Right renal cortex interstitium (tissue), 3 donors: Measurements from ENCODE around the gene SLU7. TPM values are rescaled to one million over a fixed set of nuclear protein-coding genes. Genes with fewer than 3 reads are reported as not detected.

Source experiments
- DNase-seq, 3 donors: peaks; one replicate each; pipeline ENCODE4 v3.0.0-alpha.2; 2013; ENCODE audit warnings: low read depth in 3 of 3, low spot score in 2 of 3
- polyA plus RNA-seq, 3 donors: library from polyadenylated mRNA; unstranded; fragments of 120-200 nt; gene quantifications; one replicate each; pipeline ENCODE4 v1.2.1, GENCODE V29; 2013; ENCODE audit not compliant: insufficient read length in 3 of 3

SLU7 gene
- polyA plus RNA-seq, 3 donors = 82.8 to 89.6 (median 83.6) TPM

- no peak for DNase-seq
These were observed 48.2 kb downstream of the SLU7 start for GRCh38 chr5:160370713-160371034.

- DNase-seq = peak in 1 of 3 donors; percentile 67
These were observed 48.7 kb downstream of the SLU7 start, which contains the start of gene C1QTNF2 for GRCh38 chr5:160369990-160370712. Gene C1QTNF2 (minus strand): TSS chr5:160370626. CDS start chr5:160355011, 15,615 bp downstream.

- no peak for DNase-seq
These were observed 51.0 kb downstream of the SLU7 start for GRCh38 chr5:160367885-160368284.

GRCh38 chr5:160367261-160367660 lies 51.6 kb downstream of the SLU7 start:
- no peak for DNase-seq

- DNase-seq = no peak
These were observed 52.7 kb downstream of the SLU7 start for GRCh38 chr5:160366230-160366629.

- no peak for DNase-seq
These were observed 55.1 kb downstream of the SLU7 start for GRCh38 chr5:160363660-160364395.

- no peak for DNase-seq
These were observed 55.7 kb downstream of the SLU7 start for GRCh38 chr5:160363211-160363610.

- DNase-seq = no peak
These were observed 57.2 kb downstream of the SLU7 start for GRCh38 chr5:160361624-160362228.

- no peak for DNase-seq
These were observed 58.6 kb downstream of the SLU7 start for GRCh38 chr5:160360310-160360709.

GRCh38 chr5:160359816-160360215 lies 59.1 kb downstream of the SLU7 start:
- no peak for DNase-seq

- no peak for DNase-seq
These were observed 59.6 kb downstream of the SLU7 start for GRCh38 chr5:160359242-160359641.

GRCh38 chr5:160357861-160358411 lies 60.9 kb downstream of the SLU7 start:
- no peak for DNase-seq

GRCh38 chr5:160357394-160357793 lies 61.5 kb downstream of the SLU7 start:
- DNase-seq = no peak

- no peak for DNase-seq
These were observed 62.1 kb downstream of the SLU7 start for GRCh38 chr5:160356550-160357347.

GRCh38 chr5:160354666-160355065 lies 64.2 kb downstream of the SLU7 start:
- DNase-seq = no peak

- DNase-seq = no peak
These were observed 65.5 kb downstream of the SLU7 start for GRCh38 chr5:160353379-160353778.

GRCh38 chr5:160352308-160352707 lies 66.6 kb downstream of the SLU7 start:
- DNase-seq = no peak
